Smooth muscle cell of the brain vasculature (primary cell): ENCODE data around the gene COX4I1.
"Not testable (repeated sequence)": the region's sequence is repeated elsewhere in the genome, so short reads cannot be mapped to it uniquely, and the experiment has no call there.

ENCODE experiments used
- DNase-seq: peaks from one replicate; pipeline ENCODE4 v3.0.0-alpha.2; 2012; ENCODE audit warnings: low read depth, low spot score

The COX4I1 gene

GRCh38 chr16:85823328-85823920, 23.9 kb downstream of the COX4I1 start:
- DNase-seq: no peak

DNA sequence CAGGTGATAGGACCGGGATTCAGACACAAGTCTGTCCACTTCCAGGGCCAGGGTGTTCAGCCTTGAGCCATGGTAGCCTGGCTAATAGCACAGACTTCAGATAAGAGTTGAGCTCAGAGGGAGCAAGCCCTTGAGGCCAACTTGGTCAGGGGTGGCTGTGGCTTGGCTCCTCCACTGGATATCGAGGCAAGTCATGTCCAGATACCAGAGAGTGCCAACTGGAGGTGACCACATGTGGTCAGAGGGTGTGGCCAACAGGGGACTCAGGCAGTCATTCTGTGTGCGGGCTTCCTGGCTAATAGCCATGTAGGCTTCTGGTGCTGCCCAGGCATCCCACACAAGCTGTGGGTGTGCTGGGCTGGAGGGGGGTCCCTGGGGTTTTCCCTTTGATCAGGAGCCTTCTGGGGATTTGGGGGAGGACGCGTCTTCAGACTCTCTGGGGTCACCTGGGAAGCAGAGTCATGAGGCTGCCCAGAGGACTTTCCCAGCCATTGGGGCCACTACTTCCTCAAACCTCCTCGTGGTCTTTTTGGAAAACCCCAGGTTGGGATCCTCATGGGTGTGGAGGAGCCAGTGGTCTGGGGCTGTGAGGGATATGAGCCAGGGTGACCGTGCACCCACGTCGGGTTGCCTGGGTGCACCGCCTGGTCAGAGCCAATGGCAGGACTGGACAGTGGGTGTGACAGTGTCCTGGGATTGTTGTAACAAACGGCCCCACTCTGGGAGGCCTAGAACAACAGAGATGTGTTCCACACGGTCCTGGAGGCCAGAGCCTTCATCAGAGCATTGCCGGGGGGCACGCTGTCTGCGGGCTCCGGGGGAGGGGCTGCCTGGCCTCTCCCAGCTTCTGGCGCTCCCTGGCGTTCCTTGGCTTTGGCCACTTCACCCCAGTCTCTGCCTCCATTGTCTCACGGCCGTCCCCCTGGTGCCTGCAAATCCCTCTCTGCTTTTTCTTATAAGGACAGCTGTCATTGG, 25.0 kb downstream of the COX4I1 start:
- DNase-seq: no peak

GRCh38 chr16:85825326-85825725, 25.8 kb downstream of the COX4I1 start:
- DNase-seq: no peak

- no peak for DNase-seq
These were observed 27.3 kb downstream of the COX4I1 start for GRCh38 chr16:85826686-85827247.

GRCh38 chr16:85828166-85828565, 28.7 kb downstream of the COX4I1 start:
- DNase-seq: no peak

DNA sequence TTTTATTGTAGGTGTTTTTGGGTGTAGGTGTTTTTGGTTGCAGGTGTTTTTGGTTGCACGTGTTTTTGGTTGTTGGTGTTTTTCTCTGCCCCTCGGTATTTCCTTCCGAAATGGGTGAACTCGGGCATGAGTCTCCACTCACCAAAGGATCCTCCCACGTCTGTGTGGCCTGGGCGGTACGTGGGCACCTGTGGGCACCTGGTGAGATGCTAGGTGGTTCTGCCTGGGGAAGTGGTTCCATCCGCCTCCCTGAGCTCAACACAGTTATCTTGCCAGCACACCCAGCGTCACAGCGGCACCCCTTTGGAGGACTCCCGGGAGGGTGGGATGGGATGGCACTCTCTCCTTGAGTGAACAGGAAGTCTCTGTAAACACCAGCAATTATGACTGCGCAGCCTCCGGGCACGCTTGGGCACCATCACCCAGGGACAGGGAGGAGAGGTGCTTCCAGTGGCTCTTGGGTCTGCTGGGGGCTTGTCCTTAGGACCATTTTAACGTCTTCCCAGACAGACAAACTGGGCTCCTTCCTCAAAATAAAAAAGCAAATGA, 29.8 kb downstream of the COX4I1 start:
- no peak for DNase-seq

DNA sequence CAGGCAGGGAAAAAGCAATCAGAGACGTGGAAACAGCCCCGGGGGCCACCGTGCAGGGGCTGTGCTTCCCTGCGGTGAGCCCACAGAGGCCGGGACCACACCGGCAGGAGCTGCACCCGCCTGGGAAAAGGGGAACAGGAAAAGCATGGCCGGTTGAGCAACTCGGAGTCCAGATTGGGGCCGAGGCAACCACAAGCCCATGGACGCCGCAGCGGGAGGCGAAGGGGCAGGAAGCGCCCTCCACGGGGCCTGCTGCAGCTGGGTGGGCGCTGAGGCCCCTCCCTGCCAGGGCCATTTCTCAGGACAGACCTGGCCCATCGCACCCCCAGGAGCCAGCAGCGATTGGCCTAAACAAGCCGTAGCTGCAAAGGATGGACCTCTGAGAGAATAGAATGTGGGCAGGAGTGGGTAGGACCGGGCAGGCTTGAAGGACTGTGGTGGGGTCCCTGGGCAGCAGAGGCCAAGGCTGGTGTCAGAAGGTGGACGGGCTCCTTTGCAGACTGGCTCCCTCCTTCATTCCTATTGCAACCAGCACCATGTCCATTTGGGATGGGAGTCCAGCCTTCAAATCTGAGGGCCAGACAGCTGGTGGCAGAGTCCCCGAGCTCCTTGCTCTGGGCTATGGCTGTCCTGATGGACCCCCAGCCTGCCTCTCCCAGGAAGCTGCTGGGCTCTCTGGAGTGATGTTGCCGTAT, 30.4 kb downstream of the COX4I1 start:
- no peak for DNase-seq

DNA sequence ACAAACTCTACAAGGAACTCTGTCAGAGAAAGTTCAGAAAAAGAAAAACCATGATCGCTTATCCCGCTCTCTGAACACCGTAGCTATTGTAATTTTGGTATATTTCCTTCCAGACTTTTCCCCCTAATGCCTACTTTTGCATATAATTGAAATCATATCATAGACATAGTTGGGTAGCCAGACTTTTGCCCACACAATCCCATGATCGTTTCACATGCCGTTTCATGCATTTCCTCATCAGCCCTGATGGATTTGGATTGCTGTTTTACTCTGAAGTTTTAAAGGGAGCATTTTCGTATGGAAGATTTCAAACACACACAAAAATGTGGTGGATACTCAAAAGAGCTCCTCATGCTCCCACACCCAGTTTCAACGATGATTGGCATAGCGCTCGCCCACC, 31.3 kb downstream of the COX4I1 start:
- DNase-seq: no peak

DNA sequence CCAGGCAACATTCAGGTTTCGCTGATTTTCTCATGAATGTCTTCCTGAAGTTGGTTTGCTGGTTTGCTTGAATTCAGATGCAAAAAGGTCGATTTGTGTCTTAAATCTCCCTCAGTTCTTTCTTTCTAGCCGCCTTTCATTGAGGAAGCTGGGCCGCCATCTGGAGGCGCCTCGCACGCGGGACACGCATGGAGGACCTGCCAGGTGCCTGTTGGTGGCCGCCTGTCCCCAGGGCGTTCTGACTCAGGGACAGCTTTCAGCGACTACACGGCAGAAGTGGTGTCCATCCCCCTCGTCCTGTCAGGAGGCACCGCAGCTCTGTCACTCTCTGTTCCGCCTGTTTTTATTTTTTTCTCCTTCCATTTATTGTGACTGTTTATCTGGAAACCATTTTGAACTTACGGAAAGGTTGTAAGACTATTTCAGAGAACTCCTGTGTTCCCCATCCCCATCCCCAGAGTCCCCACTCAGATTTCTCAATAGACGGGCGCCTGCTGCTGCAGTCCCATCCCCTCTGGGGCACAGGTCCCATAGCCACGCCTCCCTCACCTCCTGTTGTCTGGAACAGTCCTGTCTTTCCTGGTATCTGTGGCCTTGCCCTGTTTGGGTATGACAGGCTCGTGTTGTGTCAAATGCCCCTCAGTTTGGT, 33.2 kb downstream of the COX4I1 start:
- DNase-seq: no peak

DNA sequence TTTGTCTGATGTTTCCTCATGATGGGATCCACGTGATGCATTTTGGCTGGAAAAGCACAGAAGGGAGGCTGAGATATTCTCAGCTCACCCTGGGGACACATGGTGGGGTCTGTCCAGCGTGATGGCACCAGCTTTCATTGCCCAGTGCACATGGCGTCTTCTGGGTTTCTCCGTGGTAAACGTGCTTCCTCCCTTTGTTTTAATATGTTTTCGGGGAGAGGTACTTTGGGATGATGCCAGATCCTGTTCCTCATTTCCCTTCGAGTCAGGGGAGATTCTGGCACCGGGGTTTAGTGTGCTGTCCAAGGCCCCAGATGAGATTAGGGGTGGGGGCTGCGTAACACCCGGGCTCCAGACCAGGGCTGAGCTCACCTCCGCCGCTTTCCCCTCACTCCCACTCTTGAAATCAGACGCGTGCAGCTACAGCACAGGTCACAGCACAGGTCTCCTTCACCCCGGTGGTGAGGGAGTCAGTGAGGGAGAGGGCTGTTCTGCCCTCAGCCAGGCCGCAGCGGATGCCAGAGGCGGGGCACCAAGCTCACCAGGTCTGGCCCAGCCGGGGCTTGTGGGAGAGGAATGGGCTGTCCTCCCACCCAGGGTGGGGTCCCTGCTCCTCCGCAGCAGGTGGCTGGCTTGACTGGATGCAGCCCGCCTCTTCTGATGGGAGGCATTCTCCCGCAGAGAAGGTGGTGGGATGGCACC, 33.9 kb downstream of the COX4I1 start:
- DNase-seq: no peak

- DNase-seq: no peak
These were observed 35.2 kb downstream of the COX4I1 start for GRCh38 chr16:85834741-85835140.

GRCh38 chr16:85835227-85835751, 35.8 kb downstream of the COX4I1 start:
- DNase-seq: no peak

- DNase-seq: no peak
These were observed 36.6 kb downstream of the COX4I1 start for GRCh38 chr16:85835956-85836705.

DNA sequence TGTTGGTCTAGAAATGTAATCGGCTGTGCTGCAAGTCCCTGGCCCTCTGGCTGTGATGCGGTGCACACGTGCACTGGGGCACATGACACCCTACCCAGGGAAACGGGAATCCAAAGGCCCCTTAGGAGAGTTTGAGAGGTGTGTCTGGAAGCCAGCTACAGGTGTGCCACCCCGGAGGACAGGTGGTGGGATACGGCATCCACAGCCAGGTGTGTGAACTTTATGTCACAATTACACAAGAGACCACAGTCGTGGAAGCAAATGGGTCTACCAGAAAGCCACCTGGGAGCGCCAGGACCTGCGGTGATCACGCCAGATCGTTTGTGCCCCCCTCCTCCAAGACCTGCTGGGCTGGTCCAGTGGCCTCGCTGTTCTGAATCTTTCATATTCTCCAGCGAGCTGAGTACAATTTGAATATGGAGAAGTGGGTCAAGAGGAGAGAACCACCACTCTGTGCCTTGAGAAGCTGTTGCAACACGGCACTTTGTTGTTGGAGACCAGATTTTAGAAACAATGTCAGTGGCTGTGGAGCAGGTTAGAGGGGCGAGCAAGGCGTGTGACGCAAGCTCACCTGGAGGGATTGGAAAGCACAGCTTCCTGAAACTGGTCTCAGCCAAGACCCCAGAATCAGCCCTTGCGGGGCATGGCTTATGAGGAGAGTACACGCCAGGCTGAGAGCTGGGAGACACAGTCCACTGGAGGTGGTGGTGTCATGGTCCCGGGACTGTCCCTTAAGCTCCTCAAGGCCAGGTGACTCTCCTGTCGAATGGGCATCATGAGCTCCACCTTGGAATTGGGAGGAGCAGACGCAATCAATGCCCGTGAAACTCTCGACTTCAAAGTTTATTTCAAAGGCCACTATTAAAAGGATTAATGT, 37.4 kb downstream of the COX4I1 start:
- DNase-seq: no peak

GRCh38 chr16:85837654-85838053, 38.2 kb downstream of the COX4I1 start:
- not testable (repeated sequence) for DNase-seq

DNA sequence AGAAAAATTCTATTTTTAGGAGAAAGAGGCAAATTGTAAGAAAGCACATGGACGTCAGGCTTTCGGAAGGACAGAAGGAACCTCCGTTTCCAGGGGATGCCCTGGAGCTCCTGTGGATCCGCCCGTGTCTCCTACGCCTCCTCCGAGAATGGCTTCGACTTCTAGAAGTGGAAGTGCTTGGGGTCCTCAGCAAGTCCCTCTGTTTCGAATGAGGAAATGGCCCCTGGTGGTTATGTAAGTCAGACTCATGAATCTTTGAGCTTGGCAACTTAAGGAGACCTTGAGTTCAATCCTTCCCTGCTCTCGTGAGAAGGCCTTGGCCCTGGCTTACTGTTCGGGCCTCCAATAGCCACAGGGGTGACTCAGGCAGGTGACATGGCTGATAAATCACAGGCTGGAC, 38.9 kb downstream of the COX4I1 start:
- no peak for DNase-seq

DNA sequence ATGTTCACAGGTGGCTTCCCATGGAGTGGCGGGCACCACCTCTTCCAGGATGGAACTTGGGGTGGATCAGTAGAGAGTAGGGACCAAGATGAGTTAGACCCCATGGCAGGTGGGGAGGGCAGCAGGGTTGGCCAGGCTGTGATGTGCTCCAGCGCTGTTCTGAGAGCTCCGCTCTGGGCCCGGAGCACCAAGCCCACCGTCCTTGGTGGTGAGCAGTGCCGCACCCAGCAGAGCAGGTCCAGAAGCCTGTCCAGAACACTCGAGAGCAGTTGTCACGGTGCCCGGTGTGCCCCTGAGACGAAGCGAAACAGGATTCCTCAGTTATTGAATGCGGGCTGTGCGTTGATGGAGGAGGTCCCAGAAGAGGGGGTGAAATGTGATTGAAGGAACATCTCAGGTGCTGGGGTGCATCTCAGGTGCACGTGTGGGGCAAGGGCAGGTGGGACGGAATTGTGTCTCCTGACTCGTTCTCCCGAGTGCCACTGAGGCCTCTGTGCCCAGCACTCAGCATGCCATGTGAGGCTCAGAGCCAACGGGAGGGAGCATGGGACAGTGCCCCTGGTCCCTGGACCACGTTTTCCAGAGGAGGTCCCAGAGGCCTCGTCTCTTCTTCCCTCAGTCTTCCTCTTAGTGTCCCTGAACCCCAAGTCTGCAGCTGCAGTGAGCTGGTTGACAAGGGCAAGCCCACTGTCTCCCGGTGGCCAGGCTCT, 39.5 kb downstream of the COX4I1 start:
- no peak for DNase-seq

- no peak for DNase-seq
These were observed 40.3 kb downstream of the COX4I1 start for GRCh38 chr16:85839681-85840240.
